Endothelial cell of umbilical vein (primary cell): ENCODE measurements around the gene VRK2. TPM values are rescaled to one million over a fixed set of nuclear protein-coding genes. Genes with fewer than 3 reads are reported as not detected.

Experiments used
- BruUV-seq: library from RNA; stranded (reverse); fragments of 400-500 nt; replicated peaks from 2 replicates; lab custom pipeline; 2021; lab: Mats Ljungman, UMichigan
- CTCF ChIA-PET: fragments of 300-600, 350-600 bp; sonication (Branson Sonifier 250); formaldehyde crosslinking; loops from one replicate; lab custom pipeline; 2021; ENCODE audit warnings: antibody characterized with exemption, inconsistent platforms; lab: Charles Lee
- POLR2A ChIA-PET: fragments of 300-600, 350-600 bp; sonication (Branson Sonifier 250); formaldehyde crosslinking; loops from one replicate; lab custom pipeline; 2021; ENCODE audit warnings: antibody characterized with exemption, inconsistent platforms; lab: Charles Lee
- DNase-seq: peaks from one replicate; pipeline ENCODE4 v3.0.0-alpha.2; 2011; ENCODE audit warnings: low read depth, low spot score
- FAIRE-seq: peaks from 2 replicates; lab custom pipeline; 2011; peaks lifted over from hg19 to GRCh38; lab: Jason Lieb, UNC
- H2AFZ ChIP-seq: 2 replicates; pipeline ENCODE4 v1.6.0; 2012; ENCODE audit warnings: low read depth, low read length, control low read depth, inconsistent platforms
- H3K27ac ChIP-seq: 2 replicates; pipeline ENCODE4 v1.5.1; 2011; ENCODE audit warnings: low read depth, mild to moderate bottlenecking, control low read depth, low read length, moderate library complexity; ENCODE audit not compliant: insufficient read depth
- H3K27me3 ChIP-seq, 2 experiments: 2 replicates each; pipeline versions ENCODE4 v1.6.0 to v1.6.1; 2011; ENCODE audit warnings: low read length in 2 of 2, mixed read lengths in 1 of 2; ENCODE audit not compliant: control insufficient read depth in 2 of 2, insufficient read depth in 2 of 2
- H3K36me3 ChIP-seq, 2 experiments: 2 replicates in 1 of 2; 3 replicates in 1 of 2; pipeline ENCODE4 v1.5.1; 2011; ENCODE audit warnings: low read length in 2 of 2, mild to moderate bottlenecking in 1 of 2, moderate library complexity in 1 of 2; ENCODE audit not compliant: control insufficient read depth in 2 of 2, insufficient read depth in 2 of 2; ENCODE audit errors: extremely low read depth in 1 of 2
- H3K4me1 ChIP-seq: 3 replicates; pipeline ENCODE4 v1.5.1; 2011; ENCODE audit warnings: mild to moderate bottlenecking, low read length; ENCODE audit not compliant: control insufficient read depth, insufficient read depth; ENCODE audit errors: extremely low read depth
- H3K4me2 ChIP-seq: 2 replicates; pipeline ENCODE4 v1.6.1; 2011; ENCODE audit warnings: low read length, control low read depth, mixed read lengths; ENCODE audit not compliant: insufficient read depth
- H3K4me3 ChIP-seq, 3 experiments: fragments of 200-600 bp in 1 of 3; sonication (generic), shearing (Covaris generic) in 1 of 3; replicated peaks in 1 of 3; 2 replicates each; pipeline ENCODE4 v1.5.1; 2011 to 2016; ENCODE audit warnings: control low read depth in 3 of 3, low read length in 3 of 3, mild to moderate bottlenecking in 2 of 3, inconsistent platforms in 1 of 3, low read depth in 1 of 3, moderate library complexity in 1 of 3; ENCODE audit not compliant: insufficient read depth in 1 of 3
- H3K79me2 ChIP-seq: 2 replicates; pipeline ENCODE4 v1.6.0; 2012; ENCODE audit warnings: low read length, inconsistent platforms; ENCODE audit not compliant: control insufficient read depth, insufficient read depth
- H3K9ac ChIP-seq: replicated peaks from 2 replicates; pipeline ENCODE3; 2011; ENCODE audit warnings: low read length, control low read depth; ENCODE audit not compliant: insufficient read depth; ENCODE audit errors: extremely low read depth
- H3K9me1 ChIP-seq: replicated peaks from 3 replicates; pipeline ENCODE4 v1.6.0; 2011; ENCODE audit warnings: mild to moderate bottlenecking, low read length; ENCODE audit not compliant: control insufficient read depth, insufficient read depth; ENCODE audit errors: extremely low read depth
- H3K9me3 ChIP-seq: replicated peaks from 2 replicates; pipeline ENCODE4 v1.5.1; 2012; ENCODE audit warnings: low read length, inconsistent platforms; ENCODE audit not compliant: control insufficient read depth, insufficient read depth
- H4K20me1 ChIP-seq: replicated peaks from 2 replicates; pipeline ENCODE3; 2011; ENCODE audit warnings: mild to moderate bottlenecking, low read length; ENCODE audit not compliant: control insufficient read depth, insufficient read depth; ENCODE audit errors: extremely low read depth
- CTCF ChIP-seq, 2 donors: IDR thresholded peaks; 1 replicate in 1 of 2; 2 replicates in 1 of 2; pipeline ENCODE4 v1.5.1; 2011; ENCODE audit warnings: low read length in 2 of 2, mild to moderate bottlenecking in 2 of 2, moderate library complexity in 2 of 2, control low read depth in 1 of 2, inconsistent platforms in 1 of 2, low read depth in 1 of 2; ENCODE audit not compliant: insufficient read depth in 1 of 2; ENCODE audit errors: extremely low read depth in 1 of 2
- EZH2 ChIP-seq: IDR thresholded peaks from 2 replicates; pipeline ENCODE4 v1.6.1; 2012; ENCODE audit warnings: borderline replicate concordance, low read depth, mild to moderate bottlenecking, moderate library complexity, low read length, inconsistent platforms; ENCODE audit not compliant: severe bottlenecking
- FOS ChIP-seq: IDR thresholded peaks from 2 replicates; pipeline ENCODE4 v1.6.1; 2011; ENCODE audit warnings: mild to moderate bottlenecking, low read length, moderate library complexity, borderline replicate concordance; ENCODE audit not compliant: insufficient read depth
- GATA2 ChIP-seq: IDR thresholded peaks from 2 replicates; pipeline ENCODE4 v1.7.0; 2011; ENCODE audit warnings: low read depth, mild to moderate bottlenecking, moderate library complexity, mixed read lengths, low read length; ENCODE audit not compliant: insufficient read length, insufficient read depth
- JUN ChIP-seq: IDR thresholded peaks from 2 replicates; pipeline ENCODE4 v1.6.1; 2011; ENCODE audit warnings: borderline replicate concordance, low read depth; ENCODE audit not compliant: insufficient read length, insufficient read depth
- MAX ChIP-seq: IDR thresholded peaks from 2 replicates; pipeline ENCODE4 v1.6.1; 2011; ENCODE audit not compliant: insufficient read depth, insufficient read length
- MYC ChIP-seq: IDR thresholded peaks from one replicate; pipeline ENCODE4 v1.6.1; 2011; ENCODE audit warnings: mild to moderate bottlenecking, low read depth, low read length
- POLR2A ChIP-seq: IDR thresholded peaks from 2 replicates; pipeline ENCODE4 v1.6.1; 2012; ENCODE audit warnings: low read depth, mild to moderate bottlenecking, control low read depth, low read length
- POLR2AphosphoS5 ChIP-seq: IDR thresholded peaks from 2 replicates; pipeline ENCODE4 v1.6.1; 2012; ENCODE audit warnings: low read depth, mild to moderate bottlenecking, control low read depth, low read length, moderate library complexity; ENCODE audit not compliant: insufficient read depth
- dilution Hi-C: fragments of 300-500 bp; cut with MboI; formaldehyde crosslinking; loops from one replicate; pipeline ENCODE4 v1.15.0; 2019; ENCODE audit warnings: low sequenced_read_pairs; ENCODE audit not compliant: extremely low pct_ligation_motif_present
- intact Hi-C: fragments of 100-400 bp; cut with micrococcal nuclease; formaldehyde crosslinking; loops from one replicate; pipeline ENCODE4 v1.10.0; 2022
- polyA plus RNA-seq, 4 experiments: library from polyadenylated mRNA; depleted of rRNA in 3 of 4; stranded (reverse) in 3 of 4; unstranded in 1 of 4; fragments of >200 nt; gene quantifications; 2 replicates each; pipeline versions ENCODE4 v1.2.1 to v1.2.3, GENCODE V29; 2011 to 2012; ENCODE audit warnings: missing spikeins in 1 of 4
- total RNA-seq: library from RNA; stranded (reverse); gene quantifications from 2 replicates; pipeline ENCODE4 v1.2.3, GENCODE V29; 2021

The VRK2 gene
- total and polyA plus RNA-seq, 2 donors (not counting 3 experiments of a cell fraction or from before 2014, with no cell fraction given) = 11.2 to 35.2 TPM

GRCh38 chr2:58207189-58207588, 160.6 kb downstream of the VRK2 start:
- peaks cover 12% of the 10 kb centered on the region for H3K4me1 ChIP-seq
- no peaks in the 10 kb centered on the region for H3K27me3 ChIP-seq
- H3K79me2 ChIP-seq = peaks cover 2% of the 10 kb centered on the region
- dilution Hi-C loops (no loop called here), intact Hi-C loops (no loop called here)
- POLR2A ChIA-PET = no interaction called here
- H3K9me1 ChIP-seq = no peaks in the 10 kb centered on the region
- H3K36me3 ChIP-seq = no peaks in the 10 kb centered on the region
- TF ChIP-seq MYC (no peak), MAX (no peak), JUN (no peak), POLR2A (no peak), GATA2 (no peak), POLR2AphosphoS5 (no peak), CTCF (IDR thresholded peaks at IDR 0.05; ENCODE audit: extremely low read depth in 1 of 2, insufficient read depth in 1 of 2, low read depth in 1 of 2, low read length in 2 of 2) (no peak), EZH2 (no peak), FOS (no peak)
- DNase-seq = no peak
- no peak overlapping the region for H3K9ac ChIP-seq
- no peak overlapping the region for H3K27ac ChIP-seq
- H2AFZ ChIP-seq = no peak overlapping the region
- BruUV-seq = no TSS peak
- no peaks in the 10 kb centered on the region for H4K20me1 ChIP-seq
- no peak for FAIRE-seq
- CTCF ChIA-PET = interaction anchor here (0.8 to 1.5 kb wide), 2 partner anchors 8 to 11 kb away, joined by 3 to 6 read pairs; no protein-coding TSS in a partner anchor
- no peak overlapping the region for H3K4me2 ChIP-seq
- H3K4me3 ChIP-seq = no peak overlapping the region
- no peaks in the 10 kb centered on the region for H3K9me3 ChIP-seq

Other genes starting within 250 kb of the VRK2 start
- 15.8 and 16.7 TPM in 2 replicates for gene FANCL, start 194.5 kb downstream of the VRK2 start, total RNA-seq
- 5.8 and 10.3 TPM in 2 replicates for gene FANCL, start 194.5 kb downstream of the VRK2 start, polyA plus RNA-seq